HCT116 (cell line): ENCODE measurements around the gene THBS3. TPM values are rescaled to one million over a fixed set of nuclear protein-coding genes. Genes with fewer than 3 reads are reported as not detected.
"Not testable (repeated sequence)": the region's sequence is repeated elsewhere in the genome, so short reads cannot be mapped to it uniquely, and the experiment has no call there.

Experiments used
- ATAC-seq: fragments of 200-7000 bp; cut with Tn5 transposase; 2 replicates; pipeline ENCODE4 v1.9.1; 2020; ENCODE audit warnings: mild to moderate bottlenecking, moderate library complexity
- BruUV-seq: library from RNA; stranded (reverse); fragments of 400-500 nt; replicated peaks from 2 replicates; lab custom pipeline; 2021; lab: Mats Ljungman, UMichigan
- CTCF ChIA-PET: fragments of 300-600 bp; sonication (Branson Sonifier 250); formaldehyde crosslinking; loops from one replicate; lab custom pipeline; 2021; ENCODE audit warnings: antibody characterized with exemption; lab: Charles Lee
- POLR2A ChIA-PET: fragments of 300-600, 350-600 bp; sonication (Branson Sonifier 250); formaldehyde crosslinking; loops from one replicate; lab custom pipeline; 2021; ENCODE audit warnings: antibody characterized with exemption; lab: Charles Lee
- RAD21 ChIA-PET, 2 experiments: fragments of 300-600 bp; sonication (Branson Sonifier 250); formaldehyde crosslinking; loops; one replicate each; lab custom pipeline; 2023; ENCODE audit warnings: low total read pairs in 2 of 2; ENCODE audit not compliant: uncharacterized antibody in 2 of 2, unreplicated experiment in 2 of 2, low non-redundant PET in 1 of 2; lab: Charles Lee
- DNase-seq: peaks from one replicate; pipeline ENCODE4 v3.0.0-alpha.2; 2010; ENCODE audit warnings: low read depth, low spot score
- H2AFZ ChIP-seq: fragments of 200-600 bp; shearing (Covaris generic), sonication (generic); 2 replicates; pipeline ENCODE4 v1.6.1; 2017; ENCODE audit warnings: low read depth, mixed run types, mixed read lengths, antibody characterized with exemption, low read length; ENCODE audit not compliant: poor library complexity, severe bottlenecking
- H3K27ac ChIP-seq: 2 replicates; pipeline ENCODE4 v1.5.1; 2012; ENCODE audit warnings: low read depth, low read length
- H3K27me3 ChIP-seq: fragments of 200-600 bp; sonication (generic); 2 replicates; pipeline ENCODE4 v1.6.1; 2016; ENCODE audit warnings: mixed run types, low read length, mixed read lengths; ENCODE audit not compliant: insufficient read depth
- H3K36me3 ChIP-seq, 2 experiments: fragments of 200-500 bp in 1 of 2; fragments of 200-600 bp in 1 of 2; sonication (Bioruptor generic) in 1 of 2; sonication (generic) in 1 of 2; 2 replicates each; pipeline versions ENCODE4 v1.5.1 to v1.6.1; 2014 to 2016; ENCODE audit warnings: low read length in 2 of 2, inconsistent platforms in 1 of 2, mixed read lengths in 1 of 2, mixed run types in 1 of 2; ENCODE audit not compliant: insufficient read depth in 2 of 2, control insufficient read depth in 1 of 2
- H3K4me1 ChIP-seq, 2 experiments: fragments of 200-600 bp in 1 of 2; sonication (generic) in 1 of 2; 2 replicates each; pipeline versions ENCODE4 v1.5.1 to v1.6.1; 2012 to 2017; ENCODE audit warnings: low read length in 2 of 2, inconsistent platforms in 1 of 2, mild to moderate bottlenecking in 1 of 2, mixed read lengths in 1 of 2, mixed run types in 1 of 2, moderate library complexity in 1 of 2; ENCODE audit not compliant: insufficient read depth in 2 of 2, control insufficient read depth in 1 of 2
- H3K4me2 ChIP-seq: fragments of 200-600 bp; sonication (generic); 2 replicates; pipeline ENCODE4 v1.6.1; 2017; ENCODE audit warnings: mixed run types, low read length, mixed read lengths
- H3K4me3 ChIP-seq, 2 experiments: fragments of 200-600 bp in 1 of 2; sonication (generic) in 1 of 2; replicated peaks in 1 of 2; 2 replicates each; pipeline ENCODE4 v1.5.1; 2011 to 2016; ENCODE audit warnings: low read length in 2 of 2, control low read depth in 1 of 2, low read depth in 1 of 2, mild to moderate bottlenecking in 1 of 2, mixed read lengths in 1 of 2, mixed run types in 1 of 2
- H3K79me2 ChIP-seq: fragments of 200-600 bp; sonication (generic); 2 replicates; pipeline ENCODE4 v1.6.1; 2017; ENCODE audit warnings: mild to moderate bottlenecking, mixed run types, low read length, moderate library complexity, mixed read lengths; ENCODE audit not compliant: insufficient read depth
- H3K9ac ChIP-seq: fragments of 200-600 bp; sonication (generic); 2 replicates; pipeline ENCODE4 v1.6.1; 2016; ENCODE audit warnings: low read length, mixed read lengths
- H3K9me2 ChIP-seq: fragments of 200-600 bp; sonication (generic), shearing (Covaris generic); 2 replicates; pipeline ENCODE4 v1.6.1; 2017; ENCODE audit warnings: mixed run types, mild to moderate bottlenecking, moderate library complexity; ENCODE audit not compliant: insufficient read depth
- H3K9me3 ChIP-seq, 2 experiments: fragments of 200-500 bp in 1 of 2; fragments of 200-600 bp in 1 of 2; sonication (Bioruptor generic) in 1 of 2; sonication (generic) in 1 of 2; 2 replicates each; pipeline ENCODE4 v1.6.1; 2014 to 2017; ENCODE audit warnings: low read length in 2 of 2, mixed read lengths in 2 of 2, inconsistent platforms in 1 of 2, low read depth in 1 of 2, mild to moderate bottlenecking in 1 of 2, mixed run types in 1 of 2, moderate library complexity in 1 of 2; ENCODE audit not compliant: control insufficient read depth in 1 of 2, insufficient read depth in 1 of 2
- H4K20me1 ChIP-seq: fragments of 200-600 bp; sonication (generic), shearing (Covaris generic); 2 replicates; pipeline ENCODE4 v1.6.1; 2017; ENCODE audit warnings: mixed run types, mild to moderate bottlenecking, moderate library complexity; ENCODE audit not compliant: insufficient read depth
- ATF3 ChIP-seq: IDR thresholded peaks from 2 replicates; pipeline ENCODE4 v1.6.1; 2012
- CEBPB ChIP-seq: IDR thresholded peaks from 2 replicates; pipeline ENCODE4 v1.6.1; 2012; ENCODE audit warnings: low read depth
- EGR1 ChIP-seq: IDR thresholded peaks from 2 replicates; pipeline ENCODE4 v1.6.1; 2012; ENCODE audit warnings: low read depth
- ELF1 ChIP-seq: IDR thresholded peaks from 2 replicates; pipeline ENCODE4 v1.6.1; 2012; ENCODE audit warnings: low read depth, borderline replicate concordance
- EZH2 ChIP-seq: fragments of 200-600 bp; sonication (generic); IDR thresholded peaks from 2 replicates; pipeline ENCODE4 v1.6.1; 2017; ENCODE audit warnings: antibody characterized with exemption, mixed run types
- POLR2AphosphoS5 ChIP-seq: IDR thresholded peaks from 2 replicates; pipeline ENCODE4 v1.6.1; 2011; ENCODE audit warnings: mild to moderate bottlenecking, low read depth, low read length, moderate library complexity
- REST ChIP-seq: IDR thresholded peaks from 2 replicates; pipeline ENCODE4 v1.6.1; 2012; ENCODE audit warnings: low read depth
- YY1 ChIP-seq: IDR thresholded peaks from 2 replicates; pipeline ENCODE4 v1.6.1; 2011; ENCODE audit warnings: low read length, low read depth, moderate library complexity, mild to moderate bottlenecking; ENCODE audit not compliant: insufficient replicate concordance; ENCODE audit errors: extremely low read depth
- ZFX ChIP-seq: fragments of 450-650 bp; IDR thresholded peaks from 2 replicates; pipeline ENCODE4 v1.6.1; 2017
- intact Hi-C: fragments of 100-400 bp; cut with micrococcal nuclease; formaldehyde crosslinking; loops from 2 replicates; pipeline ENCODE4 v1.10.0; 2022
- total RNA-seq: library from RNA; stranded (reverse); gene quantifications from one replicate; pipeline ENCODE4 v1.2.1, GENCODE V29; 2021; ENCODE audit not compliant: unreplicated experiment

Gene THBS3
- total RNA-seq, 1 experiment from 2014 or later = 15.9 TPM

GRCh38 chr1:155195201-155196102, 12.2 kb downstream of the THBS3 start:
- ChIA-PET POLR2A (interaction anchor here (0.9 to 2.6 kb wide), 5 partner anchors 10 to 66 kb away, joined by 4 to 14 read pairs (median 9); partner anchors contain the start of genes MTX1 and THBS3), CTCF (interaction anchor here (0.9 to 4.6 kb wide), 7 partner anchors 12 to 145 kb away, joined by 4 to 71 read pairs (median 10); partner anchors contain the start of genes ADAM15, KRTCAP2, THBS3 and TRIM46), RAD21 (interaction anchor here in 1 of 2 experiments (0.9 kb wide), 1 partner anchor 104 kb away, joined by 3 read pairs; no protein-coding TSS in a partner anchor)
- peak overlapping the region; percentile 89 for H3K9ac ChIP-seq
- no peaks in the 10 kb centered on the region for H3K9me3 ChIP-seq
- TF ChIP-seq EGR1 (no peak), REST (no peak), EZH2 (no peak), ZFX (no peak), POLR2AphosphoS5 (no peak), ATF3 (no peak), CEBPB (no peak), YY1 (no peak), ELF1 (no peak)
- peak overlapping the region; percentile 97 for H3K27ac ChIP-seq
- no peaks in the 10 kb centered on the region for H3K9me2 ChIP-seq
- peak overlapping the region; percentile 65 to 66 for H3K4me3 ChIP-seq
- H3K4me1 ChIP-seq = peaks cover 15 to 36% of the 10 kb centered on the region in 2 experiments; a peak in 3 of 4 replicates
- H3K27me3 ChIP-seq = no peaks in the 10 kb centered on the region
- H3K36me3 ChIP-seq = peaks cover 3 to 17% of the 10 kb centered on the region in 2 experiments; a peak in 2 of 4 replicates
- intact Hi-C loops = no loop called here
- no peak overlapping the region for H2AFZ ChIP-seq
- H3K4me2 ChIP-seq = peak overlapping the region; percentile 95
- peak; percentile 2; the same call in 1 of the 2 replicates for ATAC-seq
- H4K20me1 ChIP-seq = no peaks in the 10 kb centered on the region
- TSS peak; percentile 67 for BruUV-seq
- no peak for DNase-seq
- peaks cover 9% of the 10 kb centered on the region for H3K79me2 ChIP-seq

- ChIA-PET CTCF (interaction anchor here (0.7 to 4.6 kb wide), 13 partner anchors 13 to 211 kb away, joined by 3 to 71 read pairs (median 7); partner anchors contain the start of genes ADAM15, FLAD1, KRTCAP2 and THBS3), RAD21 (interaction anchor here in 1 of 2 experiments (0.8 to 1.5 kb wide), 2 partner anchors 17 to 21 kb away, joined by 3 read pairs; partner anchors contain the start of gene KRTCAP2), POLR2A (interaction anchor here (1.2 to 2.6 kb wide), 11 partner anchors 9 to 221 kb away, joined by 3 to 15 read pairs (median 7); partner anchors contain the start of genes KRTCAP2, MTX1 and THBS3)
- H3K79me2 ChIP-seq, DNase-seq, intact Hi-C loops, ATAC-seq, BruUV-seq, H4K20me1 ChIP-seq, H3K9me2 ChIP-seq, H2AFZ ChIP-seq, H3K9me3 ChIP-seq, H3K27me3 ChIP-seq: not testable (repeated sequence)
- peak overlapping the region; percentile 89 for H3K9ac ChIP-seq
- peaks cover 15 to 36% of the 10 kb centered on the region in 2 experiments; a peak in 3 of 4 replicates for H3K4me1 ChIP-seq
- H3K4me2 ChIP-seq = peak overlapping the region; percentile 95
- H3K4me3 ChIP-seq = peak overlapping the region; percentile 65 to 66
- H3K36me3 ChIP-seq = peaks cover 3 to 17% of the 10 kb centered on the region in 2 experiments; a peak in 2 of 4 replicates
- peak overlapping the region; percentile 97 for H3K27ac ChIP-seq
Observed at GRCh38 chr1:155193991-155194240, 13.8 kb downstream of the THBS3 start.
